GM19328 (cell line): ENCODE measurements around the gene UTF1.

ENCODE experiments used
- ATAC-seq: cut with Tn5 transposase; IDR thresholded peaks from one replicate; pipeline ENCODE4 v1.9.1; 2021; ENCODE audit warnings: mild to moderate bottlenecking, moderate library complexity; ENCODE audit not compliant: unreplicated experiment

Gene UTF1

GRCh38 chr10:133242611-133243356 is 12.8 kb downstream of the UTF1 start:
- ATAC-seq = no peak

- ATAC-seq = no peak
These were observed 13.6 kb downstream of the UTF1 start for GRCh38 chr10:133243593-133243992.

- ATAC-seq = no peak
These were observed 15.6 kb downstream of the UTF1 start for GRCh38 chr10:133245439-133246235.

GRCh38 chr10:133246236-133246626 is 16.2 kb downstream of the UTF1 start:
- ATAC-seq = no peak

- ATAC-seq = no peak
These were observed 17.8 kb downstream of the UTF1 start for GRCh38 chr10:133247681-133248333.

GRCh38 chr10:133248334-133248715 is 18.3 kb downstream of the UTF1 start:
- no peak for ATAC-seq

- no peak for ATAC-seq
These were observed 19.2 kb downstream of the UTF1 start for GRCh38 chr10:133249094-133249780.

- no peak for ATAC-seq
These were observed 20.1 kb downstream of the UTF1 start for GRCh38 chr10:133249975-133250754.

- no peak for ATAC-seq
These were observed 21.6 kb downstream of the UTF1 start for GRCh38 chr10:133251388-133252222.

- ATAC-seq = no peak
These were observed 22.2 kb downstream of the UTF1 start for GRCh38 chr10:133252223-133252552.

GRCh38 chr10:133253361-133253955 is 23.4 kb downstream of the UTF1 start:
- no peak for ATAC-seq

GRCh38 chr10:133254421-133255120 is 24.6 kb downstream of the UTF1 start:
- ATAC-seq = no peak

GRCh38 chr10:133255323-133255722 is 25.3 kb downstream of the UTF1 start:
- no peak for ATAC-seq

- no peak for ATAC-seq
These were observed 27.6 kb downstream of the UTF1 start for GRCh38 chr10:133257489-133258065.

GRCh38 chr10:133258066-133258817 is 28.2 kb downstream of the UTF1 start:
- ATAC-seq = no peak

GRCh38 chr10:133258818-133259601 is 29.0 kb downstream of the UTF1 start:
- no peak for ATAC-seq

- no peak for ATAC-seq
These were observed 29.6 kb downstream of the UTF1 start for GRCh38 chr10:133259602-133259989.
